Measurements from ENCODE around the gene SPRY2.

Gene SPRY2

GRCh38 chr13:80342471-80343371 lies 1.8 kb upstream of the SPRY2 start:
- peak overlapping the region; percentile 95 for H3K4me3 ChIP-seq (ENCODE audit: low read depth, low read length)
- DNase-seq (ENCODE audit: low read depth, low spot score), result peak; percentile 81
- TF ChIP-seq, protein P1, sequence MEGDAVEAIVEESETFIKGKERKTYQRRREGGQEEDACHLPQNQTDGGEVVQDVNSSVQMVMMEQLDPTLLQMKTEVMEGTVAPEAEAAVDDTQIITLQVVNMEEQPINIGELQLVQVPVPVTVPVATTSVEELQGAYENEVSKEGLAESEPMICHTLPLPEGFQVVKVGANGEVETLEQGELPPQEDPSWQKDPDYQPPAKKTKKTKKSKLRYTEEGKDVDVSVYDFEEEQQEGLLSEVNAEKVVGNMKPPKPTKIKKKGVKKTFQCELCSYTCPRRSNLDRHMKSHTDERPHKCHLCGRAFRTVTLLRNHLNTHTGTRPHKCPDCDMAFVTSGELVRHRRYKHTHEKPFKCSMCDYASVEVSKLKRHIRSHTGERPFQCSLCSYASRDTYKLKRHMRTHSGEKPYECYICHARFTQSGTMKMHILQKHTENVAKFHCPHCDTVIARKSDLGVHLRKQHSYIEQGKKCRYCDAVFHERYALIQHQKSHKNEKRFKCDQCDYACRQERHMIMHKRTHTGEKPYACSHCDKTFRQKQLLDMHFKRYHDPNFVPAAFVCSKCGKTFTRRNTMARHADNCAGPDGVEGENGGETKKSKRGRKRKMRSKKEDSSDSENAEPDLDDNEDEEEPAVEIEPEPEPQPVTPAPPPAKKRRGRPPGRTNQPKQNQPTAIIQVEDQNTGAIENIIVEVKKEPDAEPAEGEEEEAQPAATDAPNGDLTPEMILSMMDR (IDR thresholded peaks at IDR 0.05; ENCODE audit: low read depth, low read length), result peak; percentile 81
- in situ Hi-C loops (cut with HindIII; ENCODE audit: low sequenced_read_pairs), result no loop called here

GRCh38 chr13:80341756-80342370 lies 937 bp upstream of the SPRY2 start:
- TF ChIP-seq, protein P1 (IDR thresholded peaks at IDR 0.05; ENCODE audit: low read depth, low read length), result no peak
- in situ Hi-C loops (cut with HindIII; ENCODE audit: low sequenced_read_pairs), result no loop called here
- H3K4me3 ChIP-seq (ENCODE audit: low read depth, low read length), result peak overlapping the region; percentile 95
- peak; percentile 64 for DNase-seq (ENCODE audit: low read depth, low spot score)

- peak; percentile 67 for DNase-seq (ENCODE audit: low read depth, low spot score)
- TF ChIP-seq, protein P1 (IDR thresholded peaks at IDR 0.05; ENCODE audit: low read depth, low read length), result no peak
- in situ Hi-C loops (cut with HindIII; ENCODE audit: low sequenced_read_pairs), result no loop called here
- H3K4me3 ChIP-seq (ENCODE audit: low read depth, low read length), result peak overlapping the region; percentile 95
Observed at GRCh38 chr13:80340651-80341100, 250 bp downstream of the SPRY2 start.

GRCh38 chr13:80339912-80340650 lies 845 bp downstream of the SPRY2 start:
- TF ChIP-seq, protein P1 (IDR thresholded peaks at IDR 0.05; ENCODE audit: low read depth, low read length), result no peak
- H3K4me3 ChIP-seq (ENCODE audit: low read depth, low read length), result peak overlapping the region; percentile 95
- in situ Hi-C loops (cut with HindIII; ENCODE audit: low sequenced_read_pairs), result no loop called here
- DNase-seq (ENCODE audit: low read depth, low spot score), result peak; percentile 37

GRCh38 chr13:80339563-80339911 lies 1.4 kb downstream of the SPRY2 start:
- peak; percentile 70 for DNase-seq (ENCODE audit: low read depth, low spot score)
- TF ChIP-seq, protein P1 (IDR thresholded peaks at IDR 0.05; ENCODE audit: low read depth, low read length), result no peak
- in situ Hi-C loops (cut with HindIII; ENCODE audit: low sequenced_read_pairs), result no loop called here
- peak overlapping the region; percentile 95 for H3K4me3 ChIP-seq (ENCODE audit: low read depth, low read length)

GRCh38 chr13:80338781-80339562 lies 2.0 kb downstream of the SPRY2 start:
- DNase-seq (ENCODE audit: low read depth, low spot score), result peak; percentile 84
- TF ChIP-seq, protein P1 (IDR thresholded peaks at IDR 0.05; ENCODE audit: low read depth, low read length), result peak; percentile 31
- H3K4me3 ChIP-seq (ENCODE audit: low read depth, low read length), result peak overlapping the region; percentile 95
- in situ Hi-C loops (cut with HindIII; ENCODE audit: low sequenced_read_pairs), result no loop called here
